Memory B cell (primary cell): ENCODE data around the gene EARS2.
"Not testable (repeated sequence)": the region's sequence is repeated elsewhere in the genome, so short reads cannot be mapped to it uniquely, and the experiment has no call there.

Experiments
- ATAC-seq: fragments of 150-1000 bp; cut with Tn5 transposase; 2 replicates; pipeline ENCODE4 v1.10.0; 2021; ENCODE audit warnings: low read depth, mild to moderate bottlenecking, moderate library complexity
- DNase-seq, 2 donors: peaks; one replicate each; pipeline ENCODE4 v3.0.0; 2022; ENCODE audit warnings: low spot score in 2 of 2
- H3K27ac Mint-ChIP-seq: one replicate; pipeline ENCODE4 v1.8.0; 2022; ENCODE audit warnings: mild to moderate bottlenecking, moderate library complexity, mixed read lengths
- H3K27me3 Mint-ChIP-seq: one replicate; pipeline ENCODE4 v1.8.0; 2022; ENCODE audit warnings: mixed read lengths
- H3K36me3 Mint-ChIP-seq: one replicate; pipeline ENCODE4 v1.8.0; 2022; ENCODE audit warnings: mild to moderate bottlenecking, mixed read lengths
- H3K4me1 Mint-ChIP-seq: one replicate; pipeline ENCODE4 v1.8.0; 2022; ENCODE audit warnings: mixed read lengths
- H3K4me3 Mint-ChIP-seq: one replicate; pipeline ENCODE4 v1.8.0; 2022; ENCODE audit warnings: mild to moderate bottlenecking, moderate library complexity, mixed read lengths
- H3K9me3 Mint-ChIP-seq: one replicate; pipeline ENCODE4 v1.8.0; 2022; ENCODE audit warnings: mixed read lengths

The EARS2 gene

GRCh38 chr16:23557779-23558702 is 891 bp upstream of the EARS2 start:
- peaks cover 14% of the 10 kb centered on the region for H3K36me3 Mint-ChIP-seq
- peak overlapping the region; percentile 88 for H3K4me3 Mint-ChIP-seq
- H3K27me3 Mint-ChIP-seq = no peaks in the 10 kb centered on the region
- peaks cover 8% of the 10 kb centered on the region for H3K4me1 Mint-ChIP-seq
- H3K9me3 Mint-ChIP-seq = no peaks in the 10 kb centered on the region
- peak overlapping the region; percentile 87 for H3K27ac Mint-ChIP-seq
- no peak for DNase-seq
- ATAC-seq = no peak

GRCh38 chr16:23554536-23554935 is 2.6 kb downstream of the EARS2 start:
- Mint-ChIP-seq H3K4me3 (no peak overlapping the region), H3K27me3 (no peaks in the 10 kb centered on the region), H3K27ac (no peak overlapping the region), H3K4me1 (peaks cover 8% of the 10 kb centered on the region), H3K36me3 (peaks cover 14% of the 10 kb centered on the region), H3K9me3 (no peaks in the 10 kb centered on the region)
- ATAC-seq = no peak
- DNase-seq = no peak

- H3K4me1 Mint-ChIP-seq = peaks cover 9% of the 10 kb centered on the region
- ATAC-seq (no peak), DNase-seq (no peak)
- peaks cover 23% of the 10 kb centered on the region for H3K36me3 Mint-ChIP-seq
- no peak overlapping the region for H3K4me3 Mint-ChIP-seq
- H3K27ac Mint-ChIP-seq = no peak overlapping the region
- no peaks in the 10 kb centered on the region for H3K9me3 Mint-ChIP-seq
- H3K27me3 Mint-ChIP-seq = no peaks in the 10 kb centered on the region
These were observed 5.0 kb downstream of the EARS2 start for GRCh38 chr16:23552161-23552560.

GRCh38 chr16:23549938-23550337 is 7.2 kb downstream of the EARS2 start:
- Mint-ChIP-seq H3K4me1 (peaks cover 2% of the 10 kb centered on the region), H3K27me3 (no peaks in the 10 kb centered on the region), H3K36me3 (peaks cover 27% of the 10 kb centered on the region), H3K4me3 (no peak overlapping the region), H3K27ac (no peak overlapping the region), H3K9me3 (no peaks in the 10 kb centered on the region)
- DNase-seq = no peak
- ATAC-seq = no peak

GRCh38 chr16:23544436-23544835 is 12.7 kb downstream of the EARS2 start:
- ATAC-seq (no peak), DNase-seq (no peak)
- Mint-ChIP-seq H3K27me3 (no peaks in the 10 kb centered on the region), H3K4me1 (peaks cover 2% of the 10 kb centered on the region), H3K4me3 (no peak overlapping the region), H3K27ac (no peak overlapping the region), H3K36me3 (peaks cover 15% of the 10 kb centered on the region), H3K9me3 (no peaks in the 10 kb centered on the region)

- not testable (repeated sequence) for H3K4me1 Mint-ChIP-seq, H3K36me3 Mint-ChIP-seq, ATAC-seq, H3K27ac Mint-ChIP-seq, H3K9me3 Mint-ChIP-seq, H3K4me3 Mint-ChIP-seq, H3K27me3 Mint-ChIP-seq, DNase-seq
These were observed 16.4 kb downstream of the EARS2 start for GRCh38 chr16:23540817-23541178.

- DNase-seq = no peak
- H3K9me3 Mint-ChIP-seq = no peaks in the 10 kb centered on the region
- no peak for ATAC-seq
- H3K27me3 Mint-ChIP-seq = no peaks in the 10 kb centered on the region
- H3K27ac Mint-ChIP-seq = no peak overlapping the region
- no peak overlapping the region for H3K4me3 Mint-ChIP-seq
- H3K36me3 Mint-ChIP-seq = peaks cover 2% of the 10 kb centered on the region
- H3K4me1 Mint-ChIP-seq = no peaks in the 10 kb centered on the region
These were observed 16.9 kb downstream of the EARS2 start for GRCh38 chr16:23539984-23540816.

- H3K4me3 Mint-ChIP-seq = no peak overlapping the region
- H3K4me1 Mint-ChIP-seq = no peaks in the 10 kb centered on the region
- DNase-seq (no peak), ATAC-seq (no peak)
- H3K27ac Mint-ChIP-seq = no peak overlapping the region
- H3K9me3 Mint-ChIP-seq = no peaks in the 10 kb centered on the region
- no peaks in the 10 kb centered on the region for H3K27me3 Mint-ChIP-seq
- H3K36me3 Mint-ChIP-seq = peaks cover 4% of the 10 kb centered on the region
These were observed 18.3 kb downstream of the EARS2 start for GRCh38 chr16:23538919-23539278.

GRCh38 chr16:23537390-23537789 is 19.8 kb downstream of the EARS2 start:
- DNase-seq (no peak), ATAC-seq (no peak)
- Mint-ChIP-seq H3K36me3 (peaks cover 10% of the 10 kb centered on the region), H3K4me1 (no peaks in the 10 kb centered on the region), H3K27me3 (no peaks in the 10 kb centered on the region), H3K27ac (no peak overlapping the region), H3K9me3 (no peaks in the 10 kb centered on the region), H3K4me3 (no peak overlapping the region)

GRCh38 chr16:23535901-23536300 is 21.2 kb downstream of the EARS2 start:
- DNase-seq (no peak), ATAC-seq (no peak)
- H3K27me3 Mint-ChIP-seq = no peaks in the 10 kb centered on the region
- no peak overlapping the region for H3K4me3 Mint-ChIP-seq
- H3K4me1 Mint-ChIP-seq = no peaks in the 10 kb centered on the region
- H3K9me3 Mint-ChIP-seq = no peaks in the 10 kb centered on the region
- no peak overlapping the region for H3K27ac Mint-ChIP-seq
- H3K36me3 Mint-ChIP-seq = peaks cover 10% of the 10 kb centered on the region

- no peaks in the 10 kb centered on the region for H3K27me3 Mint-ChIP-seq
- H3K36me3 Mint-ChIP-seq = peaks cover 10% of the 10 kb centered on the region
- no peaks in the 10 kb centered on the region for H3K4me1 Mint-ChIP-seq
- H3K4me3 Mint-ChIP-seq = no peak overlapping the region
- DNase-seq (no peak), ATAC-seq (no peak)
- no peak overlapping the region for H3K27ac Mint-ChIP-seq
- H3K9me3 Mint-ChIP-seq = no peaks in the 10 kb centered on the region
These were observed 22.0 kb downstream of the EARS2 start for GRCh38 chr16:23534868-23535860.

GRCh38 chr16:23532448-23532847 is 24.7 kb downstream of the EARS2 start:
- H3K4me3 Mint-ChIP-seq = no peak overlapping the region
- no peak for ATAC-seq
- H3K9me3 Mint-ChIP-seq = no peaks in the 10 kb centered on the region
- H3K36me3 Mint-ChIP-seq = peaks cover 8% of the 10 kb centered on the region
- no peak for DNase-seq
- no peaks in the 10 kb centered on the region for H3K4me1 Mint-ChIP-seq
- H3K27me3 Mint-ChIP-seq = no peaks in the 10 kb centered on the region
- no peak overlapping the region for H3K27ac Mint-ChIP-seq

- ATAC-seq (no peak), DNase-seq (no peak)
- no peaks in the 10 kb centered on the region for H3K4me1 Mint-ChIP-seq
- no peak overlapping the region for H3K4me3 Mint-ChIP-seq
- H3K27me3 Mint-ChIP-seq = no peaks in the 10 kb centered on the region
- H3K36me3 Mint-ChIP-seq = peaks cover 16% of the 10 kb centered on the region
- H3K27ac Mint-ChIP-seq = no peak overlapping the region
- H3K9me3 Mint-ChIP-seq = no peaks in the 10 kb centered on the region
These were observed 27.1 kb downstream of the EARS2 start for GRCh38 chr16:23530062-23530461.
